GM13977 (cell line): ENCODE measurements around the gene NUDT4B.
"Not testable (repeated sequence)": the region's sequence is repeated elsewhere in the genome, so short reads cannot be mapped to it uniquely, and the experiment has no call there.

Experiments
- DNase-seq: peaks from one replicate; pipeline ENCODE4 v3.0.0; 2012; ENCODE audit warnings: low spot score
- in situ Hi-C: fragments of 300-500 bp; cut with MboI; formaldehyde crosslinking; loops from one replicate; pipeline ENCODE4 v1.12.0; 2022; ENCODE audit warnings: low sequenced_read_pairs, low pct_unique_long_range_greater_than_20kb, mixed read lengths, inconsistent platforms; ENCODE audit not compliant: unreplicated experiment

NUDT4B gene

DNA sequence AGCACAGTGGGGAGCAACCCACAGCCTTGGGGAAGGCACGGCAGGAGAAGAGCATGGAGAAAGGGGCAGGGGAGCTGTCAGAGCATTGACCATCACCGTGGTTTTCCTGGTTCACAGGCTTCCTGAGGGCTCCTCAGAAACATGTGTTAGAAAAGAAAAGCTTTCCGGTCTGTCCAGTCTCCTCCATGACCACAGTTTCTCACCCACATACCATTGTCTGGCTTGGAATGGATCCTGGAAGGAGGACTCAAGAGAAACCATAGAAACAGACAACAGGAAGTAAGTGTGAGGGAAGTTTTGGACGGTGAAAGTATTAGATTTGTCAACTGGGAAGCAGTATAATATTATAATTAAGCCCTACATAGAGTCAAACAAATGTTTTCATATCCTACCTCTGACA lies 16.3 kb upstream of the NUDT4B start:
- in situ Hi-C loops, DNase-seq: not testable (repeated sequence)

DNA sequence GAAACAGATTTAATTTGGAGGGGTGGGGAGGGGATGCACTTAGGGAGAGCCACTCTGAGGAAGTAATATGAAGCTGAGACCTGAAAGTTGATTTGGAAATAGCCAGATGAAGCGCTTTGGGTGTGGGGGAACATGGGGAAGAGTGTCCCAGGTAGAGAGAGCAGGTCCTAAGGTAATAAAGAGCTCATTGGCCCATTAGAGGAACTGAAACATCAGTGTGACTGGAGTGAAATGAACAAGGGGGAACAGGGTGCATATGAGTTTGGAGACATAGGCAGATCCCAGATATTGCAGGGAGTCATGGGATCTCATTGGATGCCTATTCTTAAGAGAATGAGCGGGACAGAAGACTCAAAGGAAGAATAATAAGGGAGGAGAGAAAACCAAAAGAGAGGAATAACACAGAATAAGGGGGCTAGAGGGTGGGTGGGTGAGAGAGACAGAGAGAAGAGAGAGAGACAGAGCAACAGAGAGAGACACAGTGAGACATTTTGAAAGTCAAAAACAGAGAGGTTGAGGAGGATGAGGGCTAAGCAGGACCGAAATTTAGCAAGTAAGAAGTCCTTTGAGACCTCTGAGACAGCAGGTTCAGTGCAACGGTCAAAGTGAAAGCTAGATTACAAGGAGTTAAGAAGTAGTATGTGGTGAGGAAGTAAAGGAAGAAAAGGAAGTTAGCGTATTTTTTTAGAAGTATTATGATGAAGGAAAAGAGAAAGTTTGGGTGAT lies 14.8 kb upstream of the NUDT4B start:
- DNase-seq, in situ Hi-C loops: not testable (repeated sequence)

DNA sequence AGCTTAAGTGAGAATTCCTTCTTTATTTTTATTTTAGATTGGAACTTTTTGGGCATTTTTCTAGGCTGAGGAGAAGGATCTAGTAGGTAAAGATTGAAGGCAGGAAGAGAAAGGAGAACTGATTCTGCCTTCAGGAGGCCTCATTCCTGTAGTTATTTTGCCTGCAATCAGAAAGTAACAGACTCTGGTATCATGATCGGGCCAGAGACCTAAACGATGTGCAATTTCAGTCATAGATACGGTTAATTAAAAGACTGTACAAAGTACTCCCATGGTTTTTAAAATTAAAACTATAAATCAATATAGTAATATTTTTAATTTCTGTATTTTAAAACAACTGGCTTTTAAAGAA lies 14.3 kb upstream of the NUDT4B start:
- DNase-seq, in situ Hi-C loops: not testable (repeated sequence)

DNA sequence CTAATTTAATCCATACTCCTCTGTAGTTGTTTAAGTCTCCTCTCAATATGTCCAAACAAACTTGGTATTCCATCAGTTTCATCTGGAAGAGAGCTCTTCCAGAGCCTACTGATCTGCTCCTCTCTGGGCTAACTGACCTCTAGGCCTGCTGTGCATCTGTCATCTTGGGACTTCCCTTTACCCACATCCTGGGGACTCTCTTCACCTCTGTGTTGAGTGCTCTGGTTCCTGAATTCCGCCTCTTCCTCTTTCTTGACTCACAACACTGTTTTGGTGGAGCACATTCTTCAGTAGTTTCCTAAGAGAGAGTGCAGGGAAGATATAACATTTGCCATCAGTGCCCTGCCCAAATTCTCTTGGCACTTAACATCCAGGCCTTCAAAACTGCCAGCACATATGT lies 13.0 kb upstream of the NUDT4B start:
- in situ Hi-C loops = not testable (repeated sequence)

DNA sequence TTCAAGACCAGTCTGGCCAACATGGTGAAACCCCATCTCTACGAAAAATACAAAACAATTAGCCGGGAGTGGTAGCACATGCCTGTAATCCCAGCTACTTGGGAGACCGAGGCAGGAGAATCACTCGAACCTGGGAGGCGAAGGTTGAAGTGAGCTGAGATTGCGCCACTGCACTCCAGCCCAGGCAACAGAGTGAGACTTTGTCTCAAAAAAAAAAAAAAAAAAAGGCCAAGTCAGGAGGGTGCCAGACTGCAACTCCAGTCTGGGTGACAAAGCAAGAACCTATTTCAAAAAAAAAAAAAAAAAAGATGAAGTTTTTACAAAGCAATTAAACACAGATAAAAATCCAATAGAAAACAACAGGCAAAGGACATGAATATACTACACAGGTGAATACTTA lies 9.9 kb upstream of the NUDT4B start:
- in situ Hi-C loops, DNase-seq: not testable (repeated sequence)

More for the DNA sequence above, 13.0 kb upstream of the NUDT4B start:
- DNase-seq = not testable (repeated sequence)

DNA sequence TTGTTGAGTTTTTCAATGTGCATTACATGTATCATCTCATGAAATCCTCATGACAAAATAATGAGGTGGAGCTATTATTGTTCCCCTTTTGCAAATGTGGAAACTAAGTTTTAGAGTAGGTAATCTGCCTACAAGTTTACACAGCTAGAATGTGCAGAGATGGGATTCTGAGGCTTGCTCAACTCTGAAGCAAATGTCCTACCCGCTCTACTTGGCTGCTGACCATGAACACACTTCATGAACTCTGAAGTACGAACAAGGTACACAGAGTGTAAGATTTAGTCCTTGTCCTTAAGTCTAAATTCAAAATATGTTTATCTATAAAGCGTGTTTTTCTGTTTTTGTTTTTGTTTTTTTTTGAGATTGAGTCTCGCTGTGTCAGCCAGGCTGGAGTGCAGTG lies 5.4 kb upstream of the NUDT4B start:
- DNase-seq, in situ Hi-C loops: not testable (repeated sequence)

DNA sequence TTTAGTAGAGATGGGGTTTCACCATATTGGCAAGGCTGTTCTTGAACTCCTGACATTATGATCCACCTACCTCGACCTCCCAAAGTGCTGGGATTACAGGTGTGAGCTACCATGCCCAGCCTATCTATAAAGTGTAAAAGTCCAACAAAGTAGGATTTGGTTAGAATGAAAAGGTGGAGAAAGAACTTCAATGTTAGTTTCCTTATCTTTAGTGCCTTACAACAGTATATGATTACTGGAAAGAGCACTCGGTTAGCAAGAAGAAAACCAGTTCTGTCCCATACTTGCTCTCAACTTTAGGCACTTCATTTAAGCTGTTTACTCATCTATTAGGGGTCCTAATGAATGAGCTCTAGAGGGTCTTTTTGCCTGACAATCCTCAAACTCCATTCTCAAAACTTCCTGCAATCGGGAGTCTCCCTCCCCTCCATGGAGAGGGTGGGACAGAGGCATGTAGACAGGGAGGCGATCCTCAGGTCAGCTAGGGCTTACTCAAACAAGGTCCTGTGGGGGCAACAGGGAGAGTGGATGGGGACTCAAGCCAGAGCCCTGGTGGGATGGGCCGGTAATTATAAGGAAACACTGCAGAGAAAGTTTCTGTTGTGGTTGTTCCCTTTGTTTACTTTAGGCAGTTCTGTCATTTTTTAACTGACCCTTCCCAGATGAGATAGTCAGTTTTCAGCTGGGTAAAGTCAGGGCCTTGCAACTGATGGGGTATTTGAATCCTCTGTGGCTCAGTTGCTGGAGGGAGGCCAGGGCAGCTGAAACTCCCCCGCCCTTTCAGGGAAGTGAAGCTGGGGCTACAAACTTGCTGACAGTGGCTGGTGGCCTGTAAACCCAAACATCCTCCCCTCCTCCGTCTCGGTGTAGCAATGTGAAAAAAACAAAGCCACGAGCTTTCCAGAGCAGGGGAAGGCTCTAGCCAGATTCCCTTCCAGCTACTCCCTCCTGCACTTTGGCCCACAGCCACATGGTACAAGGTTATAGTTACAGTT lies 4.6 kb upstream of the NUDT4B start:
- DNase-seq, in situ Hi-C loops: not testable (repeated sequence)

DNA sequence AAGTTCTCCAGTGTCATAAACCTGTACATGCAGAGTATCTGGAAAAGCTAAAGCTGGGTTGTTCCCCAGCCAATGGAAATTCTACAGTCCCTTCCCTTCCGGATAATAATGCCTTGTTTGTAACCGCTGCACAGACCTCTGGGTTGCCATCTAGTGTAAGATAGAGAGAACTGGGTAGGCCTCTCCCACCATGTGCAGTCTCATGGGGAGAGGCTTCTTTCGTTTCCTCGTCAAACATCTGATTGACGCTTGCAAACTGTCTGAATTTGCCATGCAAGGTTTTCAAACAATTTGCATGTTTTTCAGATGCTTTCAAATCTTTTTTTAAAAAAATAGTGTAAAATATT lies 734 bp downstream of the NUDT4B start:
- DNase-seq, in situ Hi-C loops: not testable (repeated sequence)

DNA sequence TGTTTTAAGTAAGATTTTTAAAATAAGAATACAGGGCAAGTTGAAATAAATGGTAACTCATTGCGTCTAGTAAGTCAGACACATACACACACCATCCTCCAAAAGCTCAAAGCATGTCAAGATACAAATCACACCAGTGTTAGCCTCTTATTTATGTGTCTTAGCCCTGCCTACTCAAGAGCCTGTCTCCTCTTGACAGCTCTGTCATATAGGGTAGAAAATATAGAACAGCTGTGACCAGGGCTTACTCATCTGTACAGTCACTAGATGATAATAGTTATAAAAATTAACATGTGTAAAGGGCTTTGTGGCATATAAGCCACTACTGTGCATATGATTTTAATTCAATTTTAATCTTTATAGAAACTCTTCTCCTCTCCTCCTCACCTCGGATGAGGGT lies 7.7 kb downstream of the NUDT4B start:
- in situ Hi-C loops, DNase-seq: not testable (repeated sequence)

DNA sequence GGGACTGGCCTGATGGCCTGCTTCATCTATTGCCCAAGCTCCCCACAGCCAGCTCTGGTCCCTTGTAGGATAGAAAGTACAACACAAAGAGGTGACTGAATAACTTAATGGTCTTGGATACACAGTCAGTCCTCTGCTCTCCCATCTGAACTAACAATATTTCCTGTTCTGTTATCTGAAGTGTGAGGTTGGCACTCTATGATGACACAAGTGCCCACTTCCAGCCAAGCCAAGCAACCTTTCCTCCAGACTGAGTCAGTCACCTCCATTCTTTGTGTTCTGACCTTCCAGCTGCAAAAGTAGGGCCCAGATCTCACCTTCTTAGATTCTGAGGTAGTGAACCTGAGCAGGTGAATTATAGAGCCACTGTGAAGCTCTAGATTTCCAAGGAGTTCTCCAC lies 8.9 kb downstream of the NUDT4B start:
- DNase-seq, in situ Hi-C loops: not testable (repeated sequence)

DNA sequence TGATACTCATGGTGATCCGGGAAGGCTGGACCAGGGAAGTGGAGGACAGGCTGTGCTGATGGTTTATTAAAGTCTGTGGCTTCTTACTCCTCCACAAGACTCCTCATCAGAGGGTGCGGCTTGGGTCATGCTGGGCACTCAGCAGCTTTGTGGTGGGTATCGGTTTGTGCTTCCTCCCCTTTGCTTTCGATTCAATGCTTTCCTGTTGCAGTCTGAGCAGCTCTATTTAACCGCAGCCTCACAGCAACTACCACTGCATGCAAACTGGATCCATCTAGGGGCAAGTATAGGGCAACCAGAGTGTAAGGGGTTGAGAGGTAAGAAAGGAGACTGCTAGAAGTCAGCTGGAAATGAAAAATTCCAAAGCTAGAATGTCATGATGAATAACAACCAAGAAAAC lies 9.8 kb downstream of the NUDT4B start:
- DNase-seq, in situ Hi-C loops: not testable (repeated sequence)

DNA sequence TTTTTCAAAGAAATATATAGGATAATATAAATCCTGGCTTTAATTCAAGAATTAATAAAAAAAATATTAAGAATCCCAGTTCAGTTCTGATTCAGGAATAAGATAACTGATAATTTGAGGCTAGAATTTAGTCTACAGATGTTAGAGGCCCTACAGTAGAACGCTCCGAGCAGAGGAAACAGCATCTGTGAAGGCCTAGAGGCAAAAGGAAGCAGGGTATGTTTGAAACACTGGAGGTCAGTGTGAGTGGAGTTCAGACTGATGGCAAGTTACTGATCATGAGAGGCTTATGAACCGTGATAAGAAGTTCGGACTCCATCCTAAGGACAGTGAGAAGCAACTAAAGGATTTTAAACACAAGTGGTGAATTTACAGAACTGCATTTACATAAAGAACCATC lies 10.4 kb downstream of the NUDT4B start:
- DNase-seq, in situ Hi-C loops: not testable (repeated sequence)

DNA sequence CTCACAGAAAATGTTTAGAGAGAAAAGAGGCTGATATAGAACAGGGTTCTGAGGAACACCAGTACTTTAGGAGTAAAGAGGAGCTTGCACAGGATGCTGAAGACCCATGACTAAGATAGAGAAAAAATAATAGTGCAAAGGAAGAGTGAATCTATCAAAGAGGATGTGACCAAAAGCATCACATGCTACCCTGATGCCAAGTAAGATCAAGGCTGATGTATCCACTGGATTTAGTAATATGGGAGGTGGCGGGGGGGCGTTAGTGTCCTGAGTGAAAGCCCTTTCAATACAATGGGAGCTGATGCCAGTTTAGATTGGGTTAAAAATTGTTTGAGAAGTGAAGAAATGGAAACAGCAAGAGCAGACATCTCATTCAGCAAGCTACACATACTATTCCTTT lies 11.2 kb downstream of the NUDT4B start:
- DNase-seq, in situ Hi-C loops: not testable (repeated sequence)

DNA sequence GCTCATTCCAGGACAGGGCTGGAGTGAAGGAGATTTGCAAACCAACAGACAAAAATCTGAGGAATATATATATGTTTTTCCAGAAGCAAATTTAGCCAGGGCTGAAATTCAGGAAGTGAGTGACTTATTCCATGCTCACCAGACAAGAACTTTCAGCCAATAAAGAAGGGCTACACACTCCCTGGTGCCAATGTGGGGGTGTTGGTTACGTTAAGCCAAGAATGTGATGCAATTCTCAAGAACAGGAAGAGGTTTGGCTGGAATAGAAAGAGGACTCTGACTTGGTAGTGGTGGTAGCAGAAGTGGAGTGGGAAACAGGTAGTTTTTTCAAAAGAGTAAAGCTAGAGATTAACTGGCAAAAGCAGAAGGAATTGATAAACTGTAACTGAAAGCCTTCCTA lies 11.6 kb downstream of the NUDT4B start:
- in situ Hi-C loops, DNase-seq: not testable (repeated sequence)

DNA sequence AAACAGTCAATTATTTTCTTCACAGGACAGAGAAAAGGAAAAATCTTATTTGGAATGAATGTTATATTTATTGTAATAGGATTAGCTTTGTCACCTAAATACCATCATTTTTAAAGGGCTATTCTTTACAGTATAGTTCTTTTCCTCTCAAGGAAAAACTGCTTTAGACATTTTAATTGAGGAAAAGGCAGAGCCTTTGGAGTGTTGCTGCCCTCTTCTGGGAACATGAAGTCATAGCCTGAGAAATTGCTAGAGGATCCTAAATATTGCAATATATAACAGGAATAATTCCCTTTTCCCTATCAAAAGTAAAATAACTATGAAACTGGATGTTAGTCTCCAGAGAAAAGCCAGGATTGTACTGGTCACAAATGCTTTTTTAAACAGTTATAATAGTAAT lies 12.8 kb downstream of the NUDT4B start:
- DNase-seq, in situ Hi-C loops: not testable (repeated sequence)

DNA sequence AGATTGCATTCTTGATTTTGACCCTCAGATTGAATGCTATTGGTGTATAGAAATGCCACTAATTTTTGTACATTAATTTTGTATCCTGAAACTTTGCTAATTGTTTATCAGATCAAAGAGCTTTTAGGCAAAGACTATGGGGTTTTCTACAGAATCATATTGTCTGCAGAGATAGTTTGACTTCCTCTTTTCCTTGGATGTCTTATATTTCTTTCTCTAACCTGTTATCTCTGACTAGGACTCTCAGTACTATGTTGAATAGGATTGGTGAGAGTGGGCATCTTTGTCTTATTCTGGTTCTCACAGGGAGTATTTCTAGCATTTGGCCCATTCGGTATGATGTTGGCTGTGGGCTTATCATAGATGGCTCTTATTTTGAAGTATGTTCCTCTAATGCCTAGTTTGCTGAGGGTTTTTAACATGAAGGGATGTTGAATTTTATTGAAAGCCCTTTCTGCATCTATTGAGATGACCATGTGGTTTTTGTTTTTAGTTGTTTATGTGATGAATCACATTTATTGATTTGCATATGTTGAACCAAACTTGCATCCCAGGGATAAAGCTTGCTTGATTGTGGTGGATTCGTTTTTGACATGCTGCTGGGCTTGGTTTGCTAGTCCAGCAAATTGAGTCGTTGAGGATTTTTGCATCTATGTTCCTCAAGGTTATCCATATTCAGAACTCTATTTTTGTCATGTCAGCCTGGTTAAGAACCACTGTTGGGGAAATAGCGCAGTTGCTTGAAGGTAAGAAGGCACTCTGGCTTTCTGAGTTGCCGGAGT lies 16.9 kb downstream of the NUDT4B start:
- DNase-seq, in situ Hi-C loops: not testable (repeated sequence)

DNA sequence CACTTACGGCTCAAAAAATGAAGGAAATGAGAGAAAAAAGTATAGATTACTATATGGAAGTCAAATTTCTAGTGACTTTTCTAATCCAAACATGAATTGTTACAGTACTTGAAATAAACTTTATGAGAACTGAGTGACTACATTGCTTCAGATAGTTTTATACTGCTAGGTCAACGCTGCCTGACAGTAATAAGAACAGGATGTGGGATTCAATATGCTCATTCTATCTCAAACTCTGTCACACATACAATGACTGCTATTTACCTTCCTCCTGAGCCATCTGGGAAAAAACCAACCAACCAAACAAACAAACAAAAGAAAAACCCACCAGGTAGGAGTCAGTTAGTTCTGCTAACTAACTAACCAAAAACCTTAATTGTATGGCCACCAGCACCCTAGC lies 20.0 kb downstream of the NUDT4B start:
- DNase-seq, in situ Hi-C loops: not testable (repeated sequence)

DNA sequence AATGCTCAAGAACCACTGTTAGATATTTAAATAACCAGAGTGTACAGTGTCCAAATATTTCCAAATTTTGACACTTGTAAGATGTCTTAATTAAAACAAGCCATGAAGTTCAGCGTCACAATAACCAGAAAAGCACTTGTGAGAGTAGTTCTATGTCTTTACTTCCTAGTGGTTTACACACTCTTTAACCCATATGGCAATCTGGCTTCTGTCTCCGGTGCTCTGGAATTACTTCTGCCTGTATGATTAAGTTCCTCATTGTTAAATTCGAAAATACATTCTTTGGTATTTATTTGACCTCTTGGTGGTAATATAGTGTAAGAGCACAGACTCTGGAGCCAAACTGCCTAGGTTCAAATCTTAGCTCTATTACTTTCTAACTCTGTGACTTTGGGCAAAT lies 20.9 kb downstream of the NUDT4B start:
- in situ Hi-C loops = not testable (repeated sequence)

More for the DNA sequence above, 20.9 kb downstream of the NUDT4B start:
- not testable (repeated sequence) for DNase-seq
